H1 (cell line): ENCODE results near the gene SAPCD1. TPM values are rescaled to one million over a fixed set of nuclear protein-coding genes. Genes with fewer than 3 reads are reported as not detected.
A peak's percentile ranks its signal among the peaks of the same experiment; 100 is the strongest.

Experiments used
- CTCF ChIA-PET: fragments of 300-600 bp; sonication (Branson Sonifier 250); formaldehyde crosslinking; loops from one replicate; lab custom pipeline; 2021; ENCODE audit not compliant: partially characterized antibody; lab: Charles Lee
- POLR2A ChIA-PET: fragments of 300-600 bp; sonication (Branson Sonifier 250); formaldehyde crosslinking; loops from one replicate; lab custom pipeline; 2021; ENCODE audit warnings: inconsistent platforms; ENCODE audit not compliant: partially characterized antibody; lab: Charles Lee
- DNase-seq, 2 experiments: peaks; one replicate each; pipeline versions ENCODE4 v3.0.0 to v3.0.0-alpha.2; 2010 to 2022; ENCODE audit warnings: low spot score in 2 of 2, low read depth in 1 of 2, mixed read lengths in 1 of 2
- FAIRE-seq: peaks from 2 replicates; lab custom pipeline; 2011; peaks lifted over from hg19 to GRCh38; lab: Jason Lieb, UNC
- H2AFZ ChIP-seq: 2 replicates; pipeline ENCODE4 v1.8.1; 2012; ENCODE audit warnings: low read length, inconsistent platforms
- H2AK5ac ChIP-seq: 2 replicates; pipeline ENCODE4 v1.6.1; 2013; ENCODE audit warnings: low read depth, low read length
- H2BK120ac ChIP-seq: replicated peaks from 2 replicates; pipeline ENCODE3; 2013; ENCODE audit warnings: low read depth, low read length, inconsistent platforms
- H2BK12ac ChIP-seq: 2 replicates; pipeline ENCODE4 v1.6.1; 2013; ENCODE audit warnings: low read depth, low read length
- H2BK15ac ChIP-seq: 2 replicates; pipeline ENCODE4 v1.6.1; 2013; ENCODE audit warnings: low read length
- H2BK20ac ChIP-seq: 2 replicates; pipeline ENCODE4 v1.6.1; 2013; ENCODE audit warnings: low read length
- H2BK5ac ChIP-seq: 2 replicates; pipeline ENCODE4 v1.6.1; 2013; ENCODE audit warnings: low read depth, low read length
- H3K14ac ChIP-seq: 2 replicates; pipeline ENCODE4 v1.6.1; 2013; ENCODE audit warnings: inconsistent platforms; ENCODE audit not compliant: insufficient read length
- H3K18ac ChIP-seq: 2 replicates; pipeline ENCODE4 v1.6.1; 2013; ENCODE audit warnings: low read length; ENCODE audit errors: extremely low read depth
- H3K23ac ChIP-seq: 2 replicates; pipeline ENCODE4 v1.6.1; 2013; ENCODE audit warnings: inconsistent platforms; ENCODE audit not compliant: insufficient read length
- H3K23me2 ChIP-seq: 2 replicates; pipeline ENCODE4 v1.6.1; 2013; ENCODE audit warnings: low read depth, low read length
- H3K27ac ChIP-seq: 2 replicates; pipeline ENCODE4 v1.6.1; 2011; ENCODE audit warnings: low read depth, low read length, inconsistent platforms
- H3K27me3 ChIP-seq, 4 experiments: replicated peaks in 1 of 4; 1 replicate in 1 of 4; 2 replicates in 3 of 4; pipeline versions ENCODE4 v1.6.1 to v1.8.1; 2011 to 2013; ENCODE audit warnings: low read length in 3 of 4, mild to moderate bottlenecking in 3 of 4, inconsistent platforms in 2 of 4, mixed read lengths in 2 of 4, moderate library complexity in 1 of 4; ENCODE audit not compliant: control insufficient read depth in 3 of 4, insufficient read depth in 3 of 4; ENCODE audit errors: extremely low read depth in 1 of 4
- H3K36me3 ChIP-seq, 4 experiments: 2 replicates each; pipeline versions ENCODE4 v1.6.1 to v1.8.1; 2011 to 2013; ENCODE audit warnings: mild to moderate bottlenecking in 4 of 4, low read length in 3 of 4, moderate library complexity in 2 of 4, control low read depth in 1 of 4, inconsistent platforms in 1 of 4; ENCODE audit not compliant: insufficient read depth in 4 of 4, control insufficient read depth in 2 of 4
- H3K4ac ChIP-seq: replicated peaks from 2 replicates; pipeline ENCODE3; 2013; ENCODE audit warnings: low read length, low read depth, mixed read lengths, inconsistent platforms; ENCODE audit not compliant: insufficient read length
- H3K4me1 ChIP-seq, 4 experiments: replicated peaks in 1 of 4; 1 replicate in 1 of 4; 2 replicates in 3 of 4; pipeline versions ENCODE4 v1.6.1 to v1.8.1; 2011 to 2013; ENCODE audit warnings: low read length in 3 of 4, inconsistent platforms in 2 of 4, mixed read lengths in 1 of 4; ENCODE audit not compliant: insufficient read depth in 4 of 4, control insufficient read depth in 3 of 4
- H3K4me2 ChIP-seq, 2 experiments: 2 replicates each; pipeline versions ENCODE4 v1.6.1 to v1.8.1; 2011 to 2013; ENCODE audit warnings: low read depth in 2 of 2, low read length in 2 of 2, control low read depth in 1 of 2, inconsistent platforms in 1 of 2, mild to moderate bottlenecking in 1 of 2; ENCODE audit not compliant: insufficient read depth in 1 of 2
- H3K4me3 ChIP-seq, 4 experiments: fragments of 200-600, 300-600 bp in 1 of 4; sonication (generic), shearing (Covaris generic), sonication (Bioruptor Twin) in 1 of 4; 2 replicates each; pipeline versions ENCODE4 v1.5.1 to v1.8.1; 2011 to 2016; ENCODE audit warnings: low read length in 4 of 4, low read depth in 3 of 4, control low read depth in 2 of 4, inconsistent platforms in 2 of 4, mild to moderate bottlenecking in 2 of 4, mixed read lengths in 1 of 4, moderate library complexity in 1 of 4; ENCODE audit not compliant: insufficient read depth in 2 of 4; ENCODE audit errors: extremely low read depth in 1 of 4
- H3K56ac ChIP-seq: replicated peaks from 2 replicates; pipeline ENCODE3; 2013; ENCODE audit warnings: low read depth, mild to moderate bottlenecking, mixed read lengths, low read length, inconsistent platforms; ENCODE audit not compliant: insufficient read length
- H3K79me1 ChIP-seq: 2 replicates; pipeline ENCODE4 v1.6.1; 2013; ENCODE audit warnings: low read depth, low read length, control low read depth
- H3K79me2 ChIP-seq, 2 experiments: 2 replicates each; pipeline versions ENCODE4 v1.6.1 to v1.8.1; 2012 to 2013; ENCODE audit warnings: low read length in 2 of 2, mild to moderate bottlenecking in 2 of 2, inconsistent platforms in 1 of 2; ENCODE audit not compliant: insufficient read depth in 2 of 2, control insufficient read depth in 1 of 2
- H3K9ac ChIP-seq, 4 experiments: replicated peaks in 1 of 4; 1 replicate in 1 of 4; 2 replicates in 3 of 4; pipeline versions ENCODE4 v1.6.1 to v1.8.1; 2011 to 2013; ENCODE audit warnings: low read depth in 3 of 4, low read length in 3 of 4, control low read depth in 2 of 4, mild to moderate bottlenecking in 2 of 4, moderate library complexity in 2 of 4, inconsistent platforms in 1 of 4; ENCODE audit errors: extremely low read depth in 1 of 4
- H3K9me3 ChIP-seq, 2 experiments: 2 replicates each; pipeline versions ENCODE4 v1.6.1 to v1.8.1; 2012 to 2013; ENCODE audit warnings: mild to moderate bottlenecking in 2 of 2, moderate library complexity in 2 of 2, control low read depth in 1 of 2, inconsistent platforms in 1 of 2, low read depth in 1 of 2, low read length in 1 of 2, mixed read lengths in 1 of 2; ENCODE audit not compliant: insufficient read depth in 2 of 2
- H4K20me1 ChIP-seq, 2 experiments: replicated peaks in 1 of 2; 2 replicates each; pipeline versions ENCODE3 to v1.8.1; 2011 to 2013; ENCODE audit warnings: inconsistent platforms in 2 of 2, low read length in 2 of 2, mild to moderate bottlenecking in 1 of 2; ENCODE audit not compliant: insufficient read depth in 2 of 2, control insufficient read depth in 1 of 2
- H4K5ac ChIP-seq: 2 replicates; pipeline ENCODE4 v1.6.1; 2013; ENCODE audit warnings: low read length, low read depth, mixed read lengths, inconsistent platforms; ENCODE audit not compliant: insufficient read length
- H4K8ac ChIP-seq: 2 replicates; pipeline ENCODE4 v1.8.0; 2013; ENCODE audit warnings: mild to moderate bottlenecking, moderate library complexity, low read length, inconsistent platforms; ENCODE audit not compliant: insufficient read depth; ENCODE audit errors: extremely low read depth
- H4K91ac ChIP-seq: replicated peaks from 2 replicates; pipeline ENCODE3; 2013; ENCODE audit warnings: low read length, mixed read lengths, inconsistent platforms; ENCODE audit not compliant: insufficient read length
- JUND ChIP-seq: IDR thresholded peaks from 2 replicates; pipeline ENCODE4 v1.6.1; 2011; ENCODE audit warnings: mild to moderate bottlenecking, improper control_type of control experiment, low read length
- POLR2A ChIP-seq, 2 experiments: IDR thresholded peaks; 1 replicate in 1 of 2; 2 replicates in 1 of 2; pipeline ENCODE4 v1.6.1; 2011; ENCODE audit warnings: low read depth in 2 of 2, low read length in 2 of 2, mild to moderate bottlenecking in 2 of 2; ENCODE audit errors: control extremely low read depth in 1 of 2
- TAF1 ChIP-seq: IDR thresholded peaks from 2 replicates; pipeline ENCODE4 v1.6.1; 2011; ENCODE audit warnings: mild to moderate bottlenecking, low read depth, low read length
- WGBS, 2 experiments: shearing (Covaris generic) in 1 of 2; methylation state at CpG; one replicate each; pipeline versions ENCODE4 v1.1.6 to v1.1.7; 2013 to 2015; ENCODE audit warnings: low lambda C conversion rate in 2 of 2, mixed read lengths in 2 of 2, inconsistent platforms in 1 of 2, low coverage in 1 of 2, missing lambda C conversion rate in 1 of 2; ENCODE audit not compliant: insufficient replicate concordance in 2 of 2, insufficient coverage in 1 of 2, insufficient read length in 1 of 2; ENCODE audit errors: extremely low coverage in 1 of 2, missing lambda C conversion rate in 1 of 2; 5-methylcytosine and 5-hydroxymethylcytosine counted together
- polyA plus RNA-seq, 7 experiments: library from polyadenylated mRNA; depleted of rRNA in 3 of 7; stranded (reverse) in 5 of 7; unstranded in 2 of 7; fragments of >200 nt in 5 of 7; fragments of 200-250 nt in 2 of 7; gene quantifications; 1 replicate in 5 of 7; 2 replicates in 1 of 7; 4 replicates in 1 of 7; pipeline versions ENCODE4 v1.2.1 to v1.2.3, GENCODE V29; 2011 to 2013; ENCODE audit warnings: missing spikeins in 2 of 7, mixed read lengths in 2 of 7
- total RNA-seq: library from RNA; stranded (reverse); fragmentation: NEBNext Ultra II Directional; extraction: Animal tissue kit (Norgen Biotek cat#: 25700); gene quantifications from 2 replicates; pipeline ENCODE4 v1.2.1, GENCODE V29; 2021

The SAPCD1 gene
- total and polyA plus RNA-seq, 2 of the 8 experiments (the other 6 are each of a cell fraction or from before 2014, with no cell fraction given) = 3.1 to 5.9 TPM

GRCh38 chr6:31776485-31776988, 14.1 kb downstream of the SAPCD1 start:
- DNase-seq (no peak), FAIRE-seq (no peak)
- H3K18ac ChIP-seq = no peak overlapping the region
- no peak overlapping the region for H2AFZ ChIP-seq
- TF ChIP-seq JUND (no peak), POLR2A (IDR thresholded peaks at IDR 0.05; ENCODE audit: control extremely low read depth in 1 of 2, low read depth in 2 of 2, low read length in 2 of 2) (peak in 1 of 2 experiments; percentile 47; a peak in 1 of 3 replicates), TAF1 (no peak)
- no peaks in the 10 kb centered on the region for H3K27me3 ChIP-seq
- POLR2A ChIA-PET = interaction anchor here (0.7 to 10.7 kb wide), 9 partner anchors 11 to 136 kb away, joined by 3 to 85 read pairs (median 10); partner anchors contain the start of genes DDAH2, HSPA1B, MSH5 and VARS1
- no peak overlapping the region for H3K23ac ChIP-seq
- no peak overlapping the region for H4K91ac ChIP-seq
- H2BK20ac ChIP-seq = no peak overlapping the region
- H4K5ac ChIP-seq = no peak overlapping the region
- 0 out of 2 replicates have a peak, but pooled peaks cover 1% of the 10 kb centered on the region for H3K23me2 ChIP-seq
- H2BK15ac ChIP-seq = no peak overlapping the region
- no peak overlapping the region for H2BK5ac ChIP-seq
- no peak overlapping the region for H2BK12ac ChIP-seq
- H3K4ac ChIP-seq = no peak overlapping the region
- H3K79me2 ChIP-seq = no peaks in the 10 kb centered on the region
- no peak overlapping the region for H2AK5ac ChIP-seq
- H3K4me3 ChIP-seq = no peak overlapping the region
- H3K79me1 ChIP-seq = no peaks in the 10 kb centered on the region
- no peak overlapping the region for H3K27ac ChIP-seq
- H3K9me3 ChIP-seq = no peaks in the 10 kb centered on the region
- H3K4me1 ChIP-seq = peaks cover 0 to 7% (median 3%) of the 10 kb centered on the region in 4 experiments; a peak in 4 of 7 replicates
- peak overlapping the region in 1 of 2 experiments; percentile 51; a peak in 1 of 4 replicates for H3K4me2 ChIP-seq
- 86% methylated on average over 9 of the region's 14 CpGs; no CpG with 5 or more reads in 1 of the 2 experiments for WGBS, 2 experiments
- peak overlapping the region; percentile 40; the same call in 1 of the 2 replicates for H4K8ac ChIP-seq
- CTCF ChIA-PET = interaction anchor here (1.2 to 14.4 kb wide), 4 partner anchors 8 to 39 kb away, joined by 3 to 228 read pairs (median 4); partner anchors contain the start of gene VARS1
- H3K36me3 ChIP-seq = peaks cover 6 to 33% (median 26%) of the 10 kb centered on the region in 4 experiments; a peak in 7 of 8 replicates
- no peak overlapping the region for H3K9ac ChIP-seq
- no peak overlapping the region for H2BK120ac ChIP-seq
- H3K56ac ChIP-seq = no peak overlapping the region
- no peaks in the 10 kb centered on the region for H4K20me1 ChIP-seq
- no peak overlapping the region for H3K14ac ChIP-seq
